Hair follicle dermal papilla cell (primary cell): ENCODE measurements around the gene CTSG. TPM values are rescaled to one million over a fixed set of nuclear protein-coding genes. Genes with fewer than 3 reads are reported as not detected.

ENCODE experiments used
- total RNA-seq: library from RNA; depleted of rRNA; stranded (reverse); fragments of >200 nt; gene quantifications from 2 replicates; pipeline ENCODE4 v1.2.3, GENCODE V29; 2012

Gene CTSG
- not detected in 2 replicates for total RNA-seq

GRCh38 chr14:24576182-24576581, at the start of gene CTSG:
Gene CTSG (minus strand): TSS chr14:24576250. CDS start chr14:24576223, 27 bp downstream.

GRCh38 chr14:24609655-24610344, 33.8 kb upstream of the CTSG start, which contains the start of gene GZMH:
Gene GZMH (minus strand): TSS chr14:24609685. CDS start chr14:24609613, 72 bp downstream.

Other genes starting within 250 kb of the CTSG start
- gene ADCY4, start 241.2 kb downstream of the CTSG start, total RNA-seq = 24.2 and 35.5 TPM in 2 replicates
- gene RIPK3, start 236.3 kb downstream of the CTSG start, total RNA-seq = 29.0 and 35.1 TPM in 2 replicates
- gene NFATC4, start 208.1 kb downstream of the CTSG start, total RNA-seq = 285 and 343 TPM in 2 replicates
- 26.5 and 28.4 TPM in 2 replicates for gene NYNRIN, start 177.2 kb downstream of the CTSG start, total RNA-seq
- gene CBLN3, start 146.6 kb downstream of the CTSG start, total RNA-seq = 0.97 and 4.4 TPM in 2 replicates
- 68.6 and 81.6 TPM in 2 replicates for gene KHNYN, start 146.3 kb downstream of the CTSG start, total RNA-seq
- 8.9 and 10.7 TPM in 2 replicates for gene SDR39U1, start 133.5 kb downstream of the CTSG start, total RNA-seq
- not detected in 2 replicates for gene CMA1, start 68.0 kb downstream of the CTSG start, total RNA-seq
- gene GZMH, start 33.4 kb upstream of the CTSG start, total RNA-seq = not detected in 2 replicates
- gene GZMB, start 57.9 kb upstream of the CTSG start, total RNA-seq = not detected in 2 replicates